GM12875 (cell line): ENCODE measurements around the gene KIF1C.

ENCODE experiments used
- H3K4me3 ChIP-seq: one replicate; pipeline ENCODE4 v1.5.1; 2011; ENCODE audit warnings: low read depth, low read length, control low read depth
- TF ChIP-seq, protein P1 (sequence below): IDR thresholded peaks from 2 replicates; pipeline ENCODE4 v1.5.1; 2011; ENCODE audit warnings: low read depth, mild to moderate bottlenecking, control low read depth, inconsistent platforms, low read length, moderate library complexity, borderline replicate concordance; ENCODE audit not compliant: insufficient read depth

KIF1C gene

DNA sequence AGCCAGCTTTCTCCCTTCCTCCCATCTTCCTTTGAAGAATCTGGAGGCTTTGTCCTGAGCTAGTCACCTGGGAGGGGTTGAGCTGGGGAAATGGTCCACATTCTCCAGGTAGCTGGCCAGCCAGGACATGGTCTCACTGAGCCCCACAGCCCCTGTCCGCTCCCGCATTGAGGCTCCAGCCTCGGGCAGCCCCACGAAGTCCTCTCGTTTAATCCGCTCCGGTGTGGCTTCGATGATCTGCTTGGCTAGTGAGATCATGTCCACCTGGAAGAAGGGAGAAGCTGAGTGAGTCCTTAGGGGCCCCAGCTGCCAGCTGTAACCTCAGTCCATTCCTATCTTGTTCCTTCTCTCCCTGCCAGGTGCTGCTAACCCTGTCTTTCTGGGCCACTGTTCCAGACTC lies 27.5 kb upstream of the KIF1C start:
- TF ChIP-seq, protein P1, sequence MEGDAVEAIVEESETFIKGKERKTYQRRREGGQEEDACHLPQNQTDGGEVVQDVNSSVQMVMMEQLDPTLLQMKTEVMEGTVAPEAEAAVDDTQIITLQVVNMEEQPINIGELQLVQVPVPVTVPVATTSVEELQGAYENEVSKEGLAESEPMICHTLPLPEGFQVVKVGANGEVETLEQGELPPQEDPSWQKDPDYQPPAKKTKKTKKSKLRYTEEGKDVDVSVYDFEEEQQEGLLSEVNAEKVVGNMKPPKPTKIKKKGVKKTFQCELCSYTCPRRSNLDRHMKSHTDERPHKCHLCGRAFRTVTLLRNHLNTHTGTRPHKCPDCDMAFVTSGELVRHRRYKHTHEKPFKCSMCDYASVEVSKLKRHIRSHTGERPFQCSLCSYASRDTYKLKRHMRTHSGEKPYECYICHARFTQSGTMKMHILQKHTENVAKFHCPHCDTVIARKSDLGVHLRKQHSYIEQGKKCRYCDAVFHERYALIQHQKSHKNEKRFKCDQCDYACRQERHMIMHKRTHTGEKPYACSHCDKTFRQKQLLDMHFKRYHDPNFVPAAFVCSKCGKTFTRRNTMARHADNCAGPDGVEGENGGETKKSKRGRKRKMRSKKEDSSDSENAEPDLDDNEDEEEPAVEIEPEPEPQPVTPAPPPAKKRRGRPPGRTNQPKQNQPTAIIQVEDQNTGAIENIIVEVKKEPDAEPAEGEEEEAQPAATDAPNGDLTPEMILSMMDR: no peak
- no peak overlapping the region for H3K4me3 ChIP-seq

DNA sequence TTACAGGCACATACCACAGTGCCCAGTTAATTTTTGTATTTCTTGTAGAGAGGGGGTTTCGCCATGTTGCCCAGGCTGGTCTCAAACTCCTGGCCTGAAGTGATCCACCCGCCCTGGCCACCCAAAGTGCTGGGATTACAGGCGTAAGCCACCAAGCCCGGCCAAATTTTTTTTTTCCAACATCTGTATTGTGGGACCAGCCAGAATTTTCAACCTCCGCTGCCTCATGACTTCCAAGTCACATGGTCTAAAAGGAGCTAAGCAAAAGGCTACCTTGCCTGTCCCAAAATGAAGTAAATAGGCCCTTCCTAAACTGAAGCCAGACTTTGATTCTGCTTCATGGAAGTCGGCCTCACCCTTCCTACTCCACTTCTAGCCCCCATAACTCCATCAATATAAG lies 25.9 kb upstream of the KIF1C start:
- no peak overlapping the region for H3K4me3 ChIP-seq
- TF ChIP-seq, protein P1: no peak

DNA sequence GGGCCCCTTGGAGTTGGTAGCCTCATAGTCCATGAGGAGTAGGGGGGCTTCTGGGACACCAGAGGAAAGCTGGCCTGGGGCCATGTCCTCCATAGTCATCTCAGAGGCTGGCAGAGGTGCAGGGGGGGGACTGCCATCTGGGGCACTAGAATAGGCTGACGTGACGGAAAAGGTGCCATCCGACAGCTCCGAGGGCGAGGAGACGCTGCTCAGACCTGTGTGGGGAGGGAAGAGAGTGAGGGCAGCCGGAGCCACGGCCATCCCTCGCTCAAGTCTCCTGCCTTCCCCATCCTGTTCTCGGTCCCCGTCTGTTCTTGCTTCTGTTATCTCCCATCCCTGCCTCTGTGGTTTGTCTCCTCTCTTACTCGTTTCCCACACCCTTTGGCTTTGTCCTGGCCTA lies 25.4 kb upstream of the KIF1C start:
- TF ChIP-seq, protein P1: no peak
- no peak overlapping the region for H3K4me3 ChIP-seq

DNA sequence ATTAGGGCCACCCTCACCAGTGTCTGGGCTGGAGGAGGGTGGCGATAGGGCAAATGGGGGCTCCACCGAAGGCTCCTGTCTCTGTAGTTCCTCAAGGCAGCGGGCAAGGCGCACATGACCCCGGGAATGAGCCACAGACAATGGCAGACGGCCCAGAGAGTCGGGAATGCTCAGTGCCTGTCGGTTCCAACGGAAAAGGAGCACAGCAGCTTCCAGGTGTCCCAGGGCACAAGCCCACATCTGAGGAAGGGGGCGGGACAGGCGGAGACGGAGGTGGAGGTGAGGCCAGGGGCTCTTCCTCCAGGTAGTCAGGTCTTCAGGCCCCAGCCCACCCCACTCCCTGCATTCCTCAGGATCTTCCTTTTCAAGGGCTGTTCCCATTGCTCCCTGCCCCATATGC lies 25.0 kb upstream of the KIF1C start:
- TF ChIP-seq, protein P1: no peak
- H3K4me3 ChIP-seq: no peak overlapping the region

DNA sequence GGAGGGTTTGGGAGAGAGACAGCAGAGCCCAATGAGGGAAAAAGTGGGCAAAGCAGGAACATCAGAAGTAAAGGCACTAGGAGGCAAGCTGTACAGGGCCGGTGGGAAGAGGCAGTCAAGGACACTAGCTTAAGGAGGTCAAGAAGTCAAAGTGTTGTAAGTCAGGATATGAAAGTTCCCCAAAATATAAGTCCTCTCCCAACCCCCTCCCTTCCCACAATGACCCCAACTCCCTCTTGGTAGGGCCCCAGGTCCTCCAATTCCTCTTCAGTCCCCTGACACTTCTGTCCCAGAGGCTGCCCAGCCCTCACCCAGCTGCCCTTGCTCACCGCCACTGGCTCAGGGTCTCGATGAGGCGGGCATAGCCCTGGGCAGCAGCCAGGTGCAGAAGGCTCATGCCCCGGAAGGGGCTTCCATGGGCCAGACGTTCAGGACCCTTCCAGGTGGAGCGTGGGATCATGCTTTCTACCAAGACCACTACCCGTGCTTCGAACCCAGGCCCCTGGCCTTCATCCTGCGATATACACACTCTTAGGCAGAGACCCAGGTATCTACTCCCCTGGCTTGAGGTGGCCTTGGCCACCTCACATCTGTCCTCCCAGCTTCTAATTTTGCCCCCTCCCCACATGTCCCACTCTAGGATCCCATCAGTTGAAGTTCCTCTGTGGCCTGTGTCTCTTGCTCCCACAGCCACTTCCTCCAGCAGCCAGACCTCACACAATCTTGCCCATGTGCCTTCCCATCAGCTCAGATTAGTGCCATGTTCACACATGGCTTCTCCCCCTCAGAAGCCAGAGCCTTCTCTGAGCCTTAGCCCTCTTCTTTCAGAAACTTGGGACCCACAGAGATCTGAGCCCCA lies 24.3 kb upstream of the KIF1C start:
- H3K4me3 ChIP-seq: no peak overlapping the region
- TF ChIP-seq, protein P1: no peak

DNA sequence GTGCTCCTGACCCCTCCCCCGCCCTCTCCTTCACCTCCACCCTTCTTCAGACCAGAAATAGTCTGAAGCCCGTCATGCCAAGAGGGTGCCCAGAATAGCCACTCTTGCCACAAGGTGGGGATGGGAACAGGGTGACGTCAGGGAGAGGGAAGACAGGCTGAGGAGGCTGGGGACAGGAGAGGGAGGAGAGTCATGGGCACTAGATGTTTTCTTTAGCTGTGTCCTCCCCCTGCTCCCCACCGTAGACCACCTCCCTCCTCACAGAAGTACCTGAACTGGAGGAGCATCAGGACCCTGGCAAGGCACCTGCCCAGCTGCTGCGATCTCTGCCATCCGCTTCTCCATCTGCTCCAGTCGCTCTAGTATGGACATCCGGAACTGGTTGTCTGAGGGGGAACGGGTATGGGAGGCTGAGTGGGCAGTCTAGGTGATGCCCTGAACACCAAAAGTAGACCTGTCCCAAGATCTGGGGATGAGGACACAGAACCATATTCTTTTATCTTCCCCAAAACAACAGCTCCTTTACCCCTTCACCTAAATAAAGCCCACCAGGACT lies 23.6 kb upstream of the KIF1C start:
- H3K4me3 ChIP-seq: no peak overlapping the region
- TF ChIP-seq, protein P1: no peak

DNA sequence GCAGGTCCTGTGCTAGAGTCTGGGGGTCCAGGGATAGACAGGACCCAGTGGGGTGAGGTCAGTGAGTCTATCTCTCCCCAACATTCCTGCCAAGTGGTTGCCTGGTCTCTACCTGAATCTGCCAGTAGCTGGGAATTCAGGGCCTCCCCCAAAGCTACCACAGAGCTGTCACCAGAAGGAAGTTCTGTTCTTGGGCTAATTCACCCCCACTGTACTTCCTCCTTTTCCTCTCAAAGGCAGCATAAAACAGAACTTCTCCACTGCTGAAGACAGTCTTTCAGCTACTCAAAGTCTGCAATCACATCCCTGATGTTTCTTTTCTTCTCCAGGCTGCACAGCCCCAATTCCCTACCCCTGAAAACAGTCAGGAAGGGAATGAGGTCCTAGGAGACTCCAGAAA lies 19.0 kb upstream of the KIF1C start:
- TF ChIP-seq, protein P1: no peak
- no peak overlapping the region for H3K4me3 ChIP-seq
